Ishikawa (cell line): ENCODE results near the gene IFI27.

ENCODE experiments used
- CEBPB ChIP-seq: IDR thresholded peaks from 2 replicates; pipeline ENCODE4 v1.6.1; 2012
- CREB1 ChIP-seq: IDR thresholded peaks from 2 replicates; pipeline ENCODE4 v1.6.1; 2012; ENCODE audit warnings: low read depth
- EGR1 ChIP-seq: IDR thresholded peaks from 2 replicates; pipeline ENCODE4 v1.6.1; 2012
- EP300 ChIP-seq: IDR thresholded peaks from 2 replicates; pipeline ENCODE4 v1.6.1; 2012; ENCODE audit warnings: borderline replicate concordance
- FOXM1 ChIP-seq: IDR thresholded peaks from 2 replicates; pipeline ENCODE4 v1.6.1; 2012; ENCODE audit warnings: low read depth, borderline replicate concordance
- MAX ChIP-seq: IDR thresholded peaks from 2 replicates; pipeline ENCODE4 v1.6.1; 2012
- NFIC ChIP-seq: IDR thresholded peaks from 2 replicates; pipeline ENCODE4 v1.6.1; 2012
- RAD21 ChIP-seq: IDR thresholded peaks from 2 replicates; pipeline ENCODE4 v1.6.1; 2012; ENCODE audit warnings: low read depth
- REST ChIP-seq: IDR thresholded peaks from 2 replicates; pipeline ENCODE4 v1.6.1; 2012; ENCODE audit warnings: low read depth, mild to moderate bottlenecking
- TAF1 ChIP-seq: IDR thresholded peaks from 2 replicates; pipeline ENCODE4 v1.6.1; 2012; ENCODE audit warnings: low read depth, mild to moderate bottlenecking
- TCF12 ChIP-seq: IDR thresholded peaks from 2 replicates; pipeline ENCODE4 v1.6.1; 2012; ENCODE audit warnings: low read depth
- USF1 ChIP-seq: IDR thresholded peaks from 2 replicates; pipeline ENCODE4 v1.6.1; 2012
- YY1 ChIP-seq: IDR thresholded peaks from 2 replicates; pipeline ENCODE4 v1.6.1; 2012; ENCODE audit warnings: low read depth
- ZBTB7A ChIP-seq: IDR thresholded peaks from 2 replicates; pipeline ENCODE4 v1.6.1; 2012; ENCODE audit warnings: low read depth

GRCh38 chr14:94121485-94121884, 10.9 kb downstream of the IFI27 start:
- TF ChIP-seq YY1 (no peak), CEBPB (no peak), EP300 (no peak), USF1 (no peak), RAD21 (no peak), FOXM1 (no peak), TAF1 (no peak), MAX (no peak), NFIC (no peak), EGR1 (no peak), ZBTB7A (no peak), REST (no peak), CREB1 (no peak), TCF12 (no peak)
